ENCODE measurements around the gene AMPD3.

- TF ChIP-seq EZH2 (IDR thresholded peaks at IDR 0.05; ENCODE audit: low read length): no peak
- TF ChIP-seq, protein P1, sequence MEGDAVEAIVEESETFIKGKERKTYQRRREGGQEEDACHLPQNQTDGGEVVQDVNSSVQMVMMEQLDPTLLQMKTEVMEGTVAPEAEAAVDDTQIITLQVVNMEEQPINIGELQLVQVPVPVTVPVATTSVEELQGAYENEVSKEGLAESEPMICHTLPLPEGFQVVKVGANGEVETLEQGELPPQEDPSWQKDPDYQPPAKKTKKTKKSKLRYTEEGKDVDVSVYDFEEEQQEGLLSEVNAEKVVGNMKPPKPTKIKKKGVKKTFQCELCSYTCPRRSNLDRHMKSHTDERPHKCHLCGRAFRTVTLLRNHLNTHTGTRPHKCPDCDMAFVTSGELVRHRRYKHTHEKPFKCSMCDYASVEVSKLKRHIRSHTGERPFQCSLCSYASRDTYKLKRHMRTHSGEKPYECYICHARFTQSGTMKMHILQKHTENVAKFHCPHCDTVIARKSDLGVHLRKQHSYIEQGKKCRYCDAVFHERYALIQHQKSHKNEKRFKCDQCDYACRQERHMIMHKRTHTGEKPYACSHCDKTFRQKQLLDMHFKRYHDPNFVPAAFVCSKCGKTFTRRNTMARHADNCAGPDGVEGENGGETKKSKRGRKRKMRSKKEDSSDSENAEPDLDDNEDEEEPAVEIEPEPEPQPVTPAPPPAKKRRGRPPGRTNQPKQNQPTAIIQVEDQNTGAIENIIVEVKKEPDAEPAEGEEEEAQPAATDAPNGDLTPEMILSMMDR (optimal IDR thresholded peaks at IDR 0.05 in 1 of 3, IDR thresholded peaks at IDR 0.05 in 1 of 3, conservative IDR thresholded peaks at IDR 0.05 in 1 of 3; ENCODE audit: extremely low read depth in 1 of 3, insufficient read depth in 2 of 3, low read length in 3 of 3): no peak
Observed at GRCh38 chr11:10522921-10523320, 67.9 kb downstream of the AMPD3 start.

Measured in keratinocyte (primary cell).